ENCODE data around the gene C12orf56.

Gene C12orf56

GRCh38 chr12:64390275-64390851 lies at the start of gene C12orf56:
C12orf56 (minus strand) TSS chr12:64390758; CDS start chr12:64390565, 193 bp downstream.
- no peak for DNase-seq (ENCODE audit: low read depth in 2 of 2)

GRCh38 chr12:64440100-64440499 lies 49.5 kb upstream of the C12orf56 start:
- DNase-seq (ENCODE audit: low read depth in 2 of 2) = no peak

- DNase-seq (ENCODE audit: low read depth in 2 of 2) = no peak
These were observed 43.4 kb upstream of the C12orf56 start for GRCh38 chr12:64433915-64434314.

GRCh38 chr12:64431791-64432190 lies 41.2 kb upstream of the C12orf56 start:
- no peak for DNase-seq (ENCODE audit: low read depth in 2 of 2)

- DNase-seq (ENCODE audit: low read depth in 2 of 2) = no peak
These were observed 40.3 kb upstream of the C12orf56 start for GRCh38 chr12:64430886-64431285.

GRCh38 chr12:64428956-64429355 lies 38.4 kb upstream of the C12orf56 start:
- DNase-seq (ENCODE audit: low read depth in 2 of 2) = no peak

- no peak for DNase-seq (ENCODE audit: low read depth in 2 of 2)
These were observed 37.4 kb upstream of the C12orf56 start for GRCh38 chr12:64427988-64428387.

GRCh38 chr12:64419696-64420095 lies 29.1 kb upstream of the C12orf56 start:
- DNase-seq (ENCODE audit: low read depth in 2 of 2) = no peak

GRCh38 chr12:64418209-64418608 lies 27.7 kb upstream of the C12orf56 start:
- no peak for DNase-seq (ENCODE audit: low read depth in 2 of 2)

- DNase-seq (ENCODE audit: low read depth in 2 of 2) = no peak
These were observed 23.3 kb upstream of the C12orf56 start for GRCh38 chr12:64413884-64414283.

GRCh38 chr12:64412459-64412858 lies 21.9 kb upstream of the C12orf56 start:
- no peak for DNase-seq (ENCODE audit: low read depth in 2 of 2)

GRCh38 chr12:64411427-64411826 lies 20.9 kb upstream of the C12orf56 start:
- no peak for DNase-seq (ENCODE audit: low read depth in 2 of 2)

GRCh38 chr12:64407342-64408223 lies 17.0 kb upstream of the C12orf56 start:
- DNase-seq (ENCODE audit: low read depth in 2 of 2) = no peak

- peak; percentile 74 to 75 for DNase-seq (ENCODE audit: low read depth in 2 of 2)
These were observed 14.1 kb upstream of the C12orf56 start for GRCh38 chr12:64404470-64405256.

- DNase-seq (ENCODE audit: low read depth in 2 of 2) = peak; percentile 85 to 92
These were observed 13.3 kb upstream of the C12orf56 start, which contains the start of gene XPOT for GRCh38 chr12:64403707-64404469. XPOT (plus strand) TSS chr12:64404392; CDS start chr12:64410036, 5,644 bp downstream.

- no peak for DNase-seq (ENCODE audit: low read depth in 2 of 2)
These were observed 11.6 kb upstream of the C12orf56 start for GRCh38 chr12:64402181-64402580.

GRCh38 chr12:64400041-64400440 lies 9.5 kb upstream of the C12orf56 start:
- no peak for DNase-seq (ENCODE audit: low read depth in 2 of 2)

- DNase-seq (ENCODE audit: low read depth in 2 of 2) = no peak
These were observed 5.2 kb upstream of the C12orf56 start for GRCh38 chr12:64395739-64396138.

GRCh38 chr12:64392221-64392620 lies 1.7 kb upstream of the C12orf56 start:
- DNase-seq (ENCODE audit: low read depth in 2 of 2) = no peak

- no peak for DNase-seq (ENCODE audit: low read depth in 2 of 2)
These were observed 1.4 kb downstream of the C12orf56 start for GRCh38 chr12:64389154-64389553.

GRCh38 chr12:64387197-64387816 lies 3.3 kb downstream of the C12orf56 start:
- DNase-seq (ENCODE audit: low read depth in 2 of 2) = no peak

Measured in stimulated activated CD8-positive, alpha-beta memory T cell treated with anti-CD3 and anti-CD28 coated beads, Interleukin-7, amount 100 ng/mL, for 4 hours (primary cell).